ENCODE results near the gene STAT3. TPM values are rescaled to one million over a fixed set of nuclear protein-coding genes. Genes with fewer than 3 reads are reported as not detected.

STAT3 gene
- total and polyA plus RNA-seq, 2 experiments from 2014 or later, result 84.1 to 112 TPM

- H3K4me3 ChIP-seq, result no peak overlapping the region
- no peaks in the 10 kb centered on the region for H3K9me2 ChIP-seq (ENCODE audit: insufficient read depth)
- peaks cover 80% of the 10 kb centered on the region for H3K79me2 ChIP-seq (ENCODE audit: insufficient read depth)
- H3K36me3 ChIP-seq (ENCODE audit: low read depth), result peaks cover 57% of the 10 kb centered on the region
- H3K27me3 ChIP-seq (replicated peaks; ENCODE audit: insufficient read depth), result no peaks in the 10 kb centered on the region
- in situ Hi-C loops (cut with MboI), result no loop called here
- H2AFZ ChIP-seq, result no peak overlapping the region
- TF ChIP-seq EZH2phosphoT487 (IDR thresholded peaks at IDR 0.05; ENCODE audit: insufficient read depth, low read depth) (no peak), EZH2 (IDR thresholded peaks at IDR 0.05; ENCODE audit: insufficient read depth, poor library complexity, severe bottlenecking) (no peak)
- H3K9ac ChIP-seq, result no peak overlapping the region
- peaks cover 29% of the 10 kb centered on the region for H3F3A ChIP-seq (ENCODE audit: insufficient read depth)
- H3K27ac ChIP-seq, result no peak overlapping the region
- no peaks in the 10 kb centered on the region for H4K20me1 ChIP-seq (ENCODE audit: insufficient read depth)
- no peak overlapping the region for H3K4me2 ChIP-seq (ENCODE audit: unreplicated experiment)
- H3K9me3 ChIP-seq (ENCODE audit: low read depth), result no peaks in the 10 kb centered on the region
- peaks cover 15% of the 10 kb centered on the region for H3K4me1 ChIP-seq (ENCODE audit: insufficient read depth)
- peak; percentile 20 for DNase-seq
Observed at GRCh38 chr17:42340691-42341127, 47.5 kb downstream of the STAT3 start.

DNA sequence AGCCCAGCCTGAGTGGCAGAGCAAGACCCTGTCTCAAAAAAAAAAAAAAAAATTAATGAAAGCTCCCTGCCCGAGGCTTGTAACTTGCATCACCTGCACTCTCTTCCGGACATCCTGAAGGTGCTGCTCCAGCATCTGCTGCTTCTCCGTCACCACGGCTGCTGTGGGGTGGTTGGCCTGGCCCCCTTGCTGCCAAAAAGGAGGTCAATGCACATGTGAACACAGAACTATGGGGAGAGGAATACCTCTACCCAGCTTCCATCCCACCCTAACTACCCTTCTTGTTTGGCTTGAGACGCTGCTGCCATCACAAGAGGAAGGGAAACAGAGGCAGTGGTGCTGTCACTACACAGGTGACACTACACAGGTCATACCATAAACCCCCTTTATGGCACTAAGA lies 49.0 kb downstream of the STAT3 start:
- Histone ChIP-seq H3K4me1 (ENCODE audit: insufficient read depth) (peaks cover 15% of the 10 kb centered on the region), H3K27ac (no peak overlapping the region), H4K20me1 (ENCODE audit: insufficient read depth) (no peaks in the 10 kb centered on the region), H3K79me2 (ENCODE audit: insufficient read depth) (peaks cover 79% of the 10 kb centered on the region), H3K36me3 (ENCODE audit: low read depth) (peaks cover 63% of the 10 kb centered on the region), H3K4me2 (ENCODE audit: unreplicated experiment) (no peak overlapping the region), H3K27me3 (replicated peaks; ENCODE audit: insufficient read depth) (no peaks in the 10 kb centered on the region), H3F3A (ENCODE audit: insufficient read depth) (peaks cover 32% of the 10 kb centered on the region), H3K9ac (no peak overlapping the region), H3K9me2 (ENCODE audit: insufficient read depth) (no peaks in the 10 kb centered on the region), H3K9me3 (ENCODE audit: low read depth) (no peaks in the 10 kb centered on the region), H3K4me3 (no peak overlapping the region), H2AFZ (no peak overlapping the region)
- no peak for TF ChIP-seq EZH2 (IDR thresholded peaks at IDR 0.05; ENCODE audit: insufficient read depth, poor library complexity, severe bottlenecking)
- no peak for TF ChIP-seq EZH2phosphoT487 (IDR thresholded peaks at IDR 0.05; ENCODE audit: insufficient read depth, low read depth)
- in situ Hi-C loops (cut with MboI), result no loop called here
- no peak for DNase-seq
- 87% methylated on average over 5 of the region's 5 CpGs for WGBS, 2 experiments (ENCODE audit: low coverage in 1 of 2, low lambda C conversion rate in 2 of 2, missing lambda C conversion rate in 2 of 2)

- no peak for TF ChIP-seq EZH2 (IDR thresholded peaks at IDR 0.05; ENCODE audit: insufficient read depth, poor library complexity, severe bottlenecking)
- no peak for TF ChIP-seq EZH2phosphoT487 (IDR thresholded peaks at IDR 0.05; ENCODE audit: insufficient read depth, low read depth)
- Histone ChIP-seq H3K4me1 (ENCODE audit: insufficient read depth) (peaks cover 15% of the 10 kb centered on the region), H3K79me2 (ENCODE audit: insufficient read depth) (peaks cover 77% of the 10 kb centered on the region), H3K4me2 (ENCODE audit: unreplicated experiment) (no peak overlapping the region), H3K9me3 (ENCODE audit: low read depth) (no peaks in the 10 kb centered on the region), H3K27ac (peak overlapping the region; percentile 40; the same call in 1 of the 2 replicates), H4K20me1 (ENCODE audit: insufficient read depth) (no peaks in the 10 kb centered on the region), H3K4me3 (no peak overlapping the region), H3K9me2 (ENCODE audit: insufficient read depth) (no peaks in the 10 kb centered on the region), H3K9ac (peak overlapping the region; percentile 38; the same call in 1 of the 2 replicates), H3K27me3 (replicated peaks; ENCODE audit: insufficient read depth) (no peaks in the 10 kb centered on the region), H3K36me3 (ENCODE audit: low read depth) (peaks cover 60% of the 10 kb centered on the region), H2AFZ (no peak overlapping the region), H3F3A (ENCODE audit: insufficient read depth) (peaks cover 32% of the 10 kb centered on the region)
- no peak for DNase-seq
- in situ Hi-C loops (cut with MboI), result no loop called here
- 75 to 80% methylated on average over 4 of the region's 4 CpGs for WGBS, 2 experiments (ENCODE audit: low coverage in 1 of 2, low lambda C conversion rate in 2 of 2, missing lambda C conversion rate in 2 of 2)
Observed at GRCh38 chr17:42338427-42338985, 49.7 kb downstream of the STAT3 start.

DNA sequence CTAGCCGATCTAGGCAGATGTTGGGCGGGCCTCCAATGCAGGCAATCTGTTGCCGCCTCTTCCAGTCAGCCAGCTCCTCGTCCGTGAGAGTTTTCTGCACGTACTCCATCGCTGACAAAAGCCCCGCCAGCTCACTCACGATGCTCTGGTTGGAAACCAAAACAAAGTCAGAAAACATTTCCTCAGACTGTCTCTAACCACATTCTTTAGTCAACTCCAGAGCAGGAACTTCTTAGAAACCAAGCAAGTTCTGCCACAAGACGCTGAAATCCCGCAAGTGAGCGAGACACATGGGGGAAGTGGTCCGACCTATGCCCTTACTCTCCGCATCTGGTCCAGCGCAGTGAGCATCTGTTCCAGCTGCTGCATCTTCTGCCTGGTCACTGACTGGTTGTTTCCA lies 50.8 kb downstream of the STAT3 start:
- Histone ChIP-seq H3K4me3 (no peak overlapping the region), H3K4me1 (ENCODE audit: insufficient read depth) (peaks cover 9% of the 10 kb centered on the region), H3K9ac (peak overlapping the region; percentile 72), H3K9me2 (ENCODE audit: insufficient read depth) (no peaks in the 10 kb centered on the region), H3K27me3 (replicated peaks; ENCODE audit: insufficient read depth) (no peaks in the 10 kb centered on the region), H3K4me2 (ENCODE audit: unreplicated experiment) (peak overlapping the region; percentile 23), H3K27ac (peak overlapping the region; percentile 91), H3F3A (ENCODE audit: insufficient read depth) (peaks cover 32% of the 10 kb centered on the region), H3K79me2 (ENCODE audit: insufficient read depth) (peaks cover 69% of the 10 kb centered on the region), H3K9me3 (ENCODE audit: low read depth) (no peaks in the 10 kb centered on the region), H2AFZ (no peak overlapping the region), H4K20me1 (ENCODE audit: insufficient read depth) (no peaks in the 10 kb centered on the region), H3K36me3 (ENCODE audit: low read depth) (peaks cover 61% of the 10 kb centered on the region)
- WGBS, 2 experiments (ENCODE audit: low coverage in 1 of 2, low lambda C conversion rate in 2 of 2, missing lambda C conversion rate in 2 of 2), result 13 to 21% methylated on average over 15 of the region's 15 CpGs
- TF ChIP-seq EZH2 (IDR thresholded peaks at IDR 0.05; ENCODE audit: insufficient read depth, poor library complexity, severe bottlenecking) (no peak), EZH2phosphoT487 (IDR thresholded peaks at IDR 0.05; ENCODE audit: insufficient read depth, low read depth) (no peak)
- in situ Hi-C loops (cut with MboI), result no loop called here
- DNase-seq, result peak; percentile 98
